ENCODE results near the gene SF3A2. TPM values are rescaled to one million over a fixed set of nuclear protein-coding genes. Genes with fewer than 3 reads are reported as not detected.

Gene SF3A2
- total and polyA plus RNA-seq, 2 donors (not counting 1 experiment from before 2014, with no cell fraction given), result 98.2 to 140 TPM

- 47% methylated on average over 27 of the region's 43 CpGs for WGBS (ENCODE audit: insufficient coverage)
- H3K9ac ChIP-seq (ENCODE audit: low read length), result peak overlapping the region; percentile 89
- peaks cover 90% of the 10 kb centered on the region for H4K20me1 ChIP-seq (ENCODE audit: control insufficient read depth, insufficient read depth, low read length, poor library complexity, severe bottlenecking)
- DNase-seq (peak; percentile 33), ATAC-seq (ENCODE audit: low read depth) (no peak)
- Mint-ChIP-seq H3K4me3 (peak overlapping the region; percentile 93), H3K9me3 (ENCODE audit: insufficient read depth) (no peaks in the 10 kb centered on the region), H3K27ac (peak overlapping the region; percentile 98), H3K4me1 (peaks cover 69% of the 10 kb centered on the region), H3K27me3 (no peaks in the 10 kb centered on the region)
- peak overlapping the region; percentile 86 for H3K4me2 ChIP-seq (replicated peaks; ENCODE audit: low read depth, low read length, poor library complexity, severe bottlenecking)
- intact Hi-C loops (cut with micrococcal nuclease), result loop anchor here (2.0 kb wide), 5 partner anchors 16 to 238 kb away; partner anchors contain the start of gene LMNB2
- peak overlapping the region; percentile 97 to 99 for H3K27ac ChIP-seq (ENCODE audit: low read length in 2 of 2)
- H3K9me3 ChIP-seq (ENCODE audit: control extremely low read depth in 1 of 3, control insufficient read depth in 2 of 3, insufficient read depth in 1 of 3, low read length in 2 of 3), result peaks cover 0 to 6% (median 0%) of the 10 kb centered on the region in 3 donors
- TF ChIP-seq EZH2 (IDR thresholded peaks at IDR 0.05; ENCODE audit: borderline replicate concordance, insufficient read depth, low read depth, low read length, poor library complexity, severe bottlenecking) (no peak), CTCF (IDR thresholded peaks at IDR 0.05) (no peak)
- no peaks in the 10 kb centered on the region for H3K27me3 ChIP-seq (replicated peaks in 1 of 4; ENCODE audit: control extremely low read depth in 1 of 4, control insufficient read depth in 3 of 4, insufficient read depth in 4 of 4, low read length in 3 of 4)
- H3K36me3 ChIP-seq (replicated peaks in 1 of 2; ENCODE audit: control extremely low read depth in 1 of 2, control insufficient read depth in 1 of 2, extremely low read depth in 1 of 2, insufficient read depth in 2 of 2, low read length in 1 of 2), result peaks cover 0 to 37% of the 10 kb centered on the region in 2 experiments
- peak overlapping the region in 4 of 5 experiments; percentile 57 to 94 (median 77) for H3K4me3 ChIP-seq (ENCODE audit: control extremely low read depth in 1 of 5, extremely low read depth in 1 of 5, insufficient read depth in 1 of 5, low read depth in 2 of 5, low read length in 4 of 5)
- peak overlapping the region; percentile 88 for H2AFZ ChIP-seq (ENCODE audit: insufficient read depth, low read depth, low read length, poor library complexity, severe bottlenecking)
- ChIA-PET CTCF (interaction anchor here (0.5 to 5.2 kb wide), 13 partner anchors 10 to 343 kb away, joined by 3 to 31 read pairs (median 6); no protein-coding TSS in a partner anchor), POLR2A (interaction anchor here (0.7 to 1.0 kb wide), 3 partner anchors 14 to 82 kb away, joined by 3 to 8 read pairs (median 4); no protein-coding TSS in a partner anchor)
- H3K4me1 ChIP-seq (ENCODE audit: control insufficient read depth in 2 of 2, insufficient read depth in 2 of 2, low read length in 2 of 2), result peaks cover 46 to 71% of the 10 kb centered on the region in 2 donors
- peaks cover 90% of the 10 kb centered on the region for H3K79me2 ChIP-seq (ENCODE audit: control insufficient read depth, insufficient read depth, low read length)
These were observed 636 bp downstream of the SF3A2 start for GRCh38 chr19:2237051-2237868.

GRCh38 chr19:2237869-2238153 is 1.2 kb downstream of the SF3A2 start:
- ChIA-PET CTCF (interaction anchor here (0.5 to 5.2 kb wide), 12 partner anchors 10 to 82 kb away, joined by 4 to 31 read pairs (median 6); no protein-coding TSS in a partner anchor), POLR2A (interaction anchor here (0.7 kb wide), 1 partner anchor 34 kb away, joined by 3 read pairs; no protein-coding TSS in a partner anchor)
- no peaks in the 10 kb centered on the region for H3K27me3 Mint-ChIP-seq
- WGBS (ENCODE audit: insufficient coverage), result 86% methylated on average over 1 of the region's 6 CpGs
- H3K4me3 Mint-ChIP-seq, result peak overlapping the region; percentile 93
- peak overlapping the region; percentile 89 for H3K9ac ChIP-seq (ENCODE audit: low read length)
- H2AFZ ChIP-seq (ENCODE audit: insufficient read depth, low read depth, low read length, poor library complexity, severe bottlenecking), result no peak overlapping the region
- H3K36me3 ChIP-seq (replicated peaks in 1 of 2; ENCODE audit: control extremely low read depth in 1 of 2, control insufficient read depth in 1 of 2, extremely low read depth in 1 of 2, insufficient read depth in 2 of 2, low read length in 1 of 2), result peaks cover 0 to 38% of the 10 kb centered on the region in 2 experiments
- TF ChIP-seq CTCF (IDR thresholded peaks at IDR 0.05), result no peak
- no peak for TF ChIP-seq EZH2 (IDR thresholded peaks at IDR 0.05; ENCODE audit: borderline replicate concordance, insufficient read depth, low read depth, low read length, poor library complexity, severe bottlenecking)
- H3K4me1 ChIP-seq (ENCODE audit: control insufficient read depth in 2 of 2, insufficient read depth in 2 of 2, low read length in 2 of 2), result peaks cover 46 to 72% of the 10 kb centered on the region in 2 donors
- intact Hi-C loops (cut with micrococcal nuclease), result loop anchor here (2.0 kb wide), 5 partner anchors 15 to 237 kb away; partner anchors contain the start of gene LMNB2
- no peak for ATAC-seq (ENCODE audit: low read depth)
- peak overlapping the region; percentile 86 for H3K4me2 ChIP-seq (replicated peaks; ENCODE audit: low read depth, low read length, poor library complexity, severe bottlenecking)
- H3K27me3 ChIP-seq (replicated peaks in 1 of 4; ENCODE audit: control extremely low read depth in 1 of 4, control insufficient read depth in 3 of 4, insufficient read depth in 4 of 4, low read length in 3 of 4), result no peaks in the 10 kb centered on the region
- peaks cover 90% of the 10 kb centered on the region for H4K20me1 ChIP-seq (ENCODE audit: control insufficient read depth, insufficient read depth, low read length, poor library complexity, severe bottlenecking)
- H3K9me3 ChIP-seq (ENCODE audit: control extremely low read depth in 1 of 3, control insufficient read depth in 2 of 3, insufficient read depth in 1 of 3, low read length in 2 of 3), result peaks cover 0 to 6% (median 0%) of the 10 kb centered on the region in 3 donors
- H3K27ac Mint-ChIP-seq, result peak overlapping the region; percentile 98
- no peaks in the 10 kb centered on the region for H3K9me3 Mint-ChIP-seq (ENCODE audit: insufficient read depth)
- no peak overlapping the region for H3K27ac ChIP-seq (ENCODE audit: low read length in 2 of 2)
- H3K79me2 ChIP-seq (ENCODE audit: control insufficient read depth, insufficient read depth, low read length), result peaks cover 94% of the 10 kb centered on the region
- H3K4me3 ChIP-seq (ENCODE audit: control extremely low read depth in 1 of 5, extremely low read depth in 1 of 5, insufficient read depth in 1 of 5, low read depth in 2 of 5, low read length in 4 of 5), result peak overlapping the region in 4 of 5 experiments; percentile 57 to 94 (median 77)
- no peak for DNase-seq
- peaks cover 73% of the 10 kb centered on the region for H3K4me1 Mint-ChIP-seq
